ENCODE data around the gene GAL3ST3. TPM values are rescaled to one million over a fixed set of nuclear protein-coding genes. Genes with fewer than 3 reads are reported as not detected.

Gene GAL3ST3
- total and polyA plus RNA-seq, 2 experiments from 2014 or later: 15.6 to 63.4 TPM

Other genes starting within 250 kb of the GAL3ST3 start
- 0.49 TPM in 1 of 2 replicates, not detected in the other for gene SNX32, start 215.2 kb downstream of the GAL3ST3 start, total RNA-seq (2014; rRNA removed; shearing (Covaris generic))
- 1.2 and 2.4 TPM in 2 replicates for gene SNX32, start 215.2 kb downstream of the GAL3ST3 start, polyA plus RNA-seq (2016; fragmentation: Nextera tagmentation; extraction: Ambion mirVana)
- gene CFL1, start 191.0 kb downstream of the GAL3ST3 start, total RNA-seq (2014; rRNA removed; shearing (Covaris generic)): 981 and 1,393 TPM in 2 replicates
- gene CFL1, start 191.0 kb downstream of the GAL3ST3 start, polyA plus RNA-seq (2016; fragmentation: Nextera tagmentation; extraction: Ambion mirVana): 1,996 and 2,124 TPM in 2 replicates
- gene MUS81, start 188.7 kb downstream of the GAL3ST3 start, total RNA-seq (2014; rRNA removed; shearing (Covaris generic)): 35.5 and 48.6 TPM in 2 replicates
- 38.5 and 39.1 TPM in 2 replicates for gene MUS81, start 188.7 kb downstream of the GAL3ST3 start, polyA plus RNA-seq (2016; fragmentation: Nextera tagmentation; extraction: Ambion mirVana)
- 4.5 and 9.4 TPM in 2 replicates for gene EFEMP2, start 176.4 kb downstream of the GAL3ST3 start, total RNA-seq (2014; rRNA removed; shearing (Covaris generic))
- gene EFEMP2, start 176.4 kb downstream of the GAL3ST3 start, polyA plus RNA-seq (2016; fragmentation: Nextera tagmentation; extraction: Ambion mirVana): 7.4 and 8.0 TPM in 2 replicates
- gene CTSW, start 169.3 kb downstream of the GAL3ST3 start, total RNA-seq (2014; rRNA removed; shearing (Covaris generic)): not detected in 2 replicates
- 0.17 TPM in 1 of 2 replicates, not detected in the other for gene CTSW, start 169.3 kb downstream of the GAL3ST3 start, polyA plus RNA-seq (2016; fragmentation: Nextera tagmentation; extraction: Ambion mirVana)
- 94.3 and 102 TPM in 2 replicates for gene FIBP, start 160.7 kb downstream of the GAL3ST3 start, total RNA-seq (2014; rRNA removed; shearing (Covaris generic))
- 79.0 and 84.4 TPM in 2 replicates for gene FIBP, start 160.7 kb downstream of the GAL3ST3 start, polyA plus RNA-seq (2016; fragmentation: Nextera tagmentation; extraction: Ambion mirVana)
- gene CCDC85B, start 158.5 kb downstream of the GAL3ST3 start, total RNA-seq (2014; rRNA removed; shearing (Covaris generic)): 57.3 and 66.3 TPM in 2 replicates
- gene CCDC85B, start 158.5 kb downstream of the GAL3ST3 start, polyA plus RNA-seq (2016; fragmentation: Nextera tagmentation; extraction: Ambion mirVana): 54.5 and 60.4 TPM in 2 replicates
- gene FOSL1, start 148.8 kb downstream of the GAL3ST3 start, total RNA-seq (2014; rRNA removed; shearing (Covaris generic)): 10.1 and 14.6 TPM in 2 replicates
- 17.1 and 20.1 TPM in 2 replicates for gene FOSL1, start 148.8 kb downstream of the GAL3ST3 start, polyA plus RNA-seq (2016; fragmentation: Nextera tagmentation; extraction: Ambion mirVana)
- gene C11orf68, start 130.1 kb downstream of the GAL3ST3 start, total RNA-seq (2014; rRNA removed; shearing (Covaris generic)): 21.6 and 23.2 TPM in 2 replicates
- 16.8 and 18.6 TPM in 2 replicates for gene C11orf68, start 130.1 kb downstream of the GAL3ST3 start, polyA plus RNA-seq (2016; fragmentation: Nextera tagmentation; extraction: Ambion mirVana)
- 83.0 and 121 TPM in 2 replicates for gene DRAP1, start 129.7 kb downstream of the GAL3ST3 start, total RNA-seq (2014; rRNA removed; shearing (Covaris generic))
- gene DRAP1, start 129.7 kb downstream of the GAL3ST3 start, polyA plus RNA-seq (2016; fragmentation: Nextera tagmentation; extraction: Ambion mirVana): 294 and 358 TPM in 2 replicates
- gene TSGA10IP, start 103.7 kb downstream of the GAL3ST3 start, total RNA-seq (2014; rRNA removed; shearing (Covaris generic)): 1.1 and 2.0 TPM in 2 replicates
- 1.6 and 2.5 TPM in 2 replicates for gene TSGA10IP, start 103.7 kb downstream of the GAL3ST3 start, polyA plus RNA-seq (2016; fragmentation: Nextera tagmentation; extraction: Ambion mirVana)
- gene SART1, start 87.4 kb downstream of the GAL3ST3 start, total RNA-seq (2014; rRNA removed; shearing (Covaris generic)): 43.9 and 55.8 TPM in 2 replicates
- gene SART1, start 87.4 kb downstream of the GAL3ST3 start, polyA plus RNA-seq (2016; fragmentation: Nextera tagmentation; extraction: Ambion mirVana): 91.0 and 105 TPM in 2 replicates
- 30.8 and 32.1 TPM in 2 replicates for gene EIF1AD, start 47.0 kb downstream of the GAL3ST3 start, total RNA-seq (2014; rRNA removed; shearing (Covaris generic))
- gene EIF1AD, start 47.0 kb downstream of the GAL3ST3 start, polyA plus RNA-seq (2016; fragmentation: Nextera tagmentation; extraction: Ambion mirVana): 16.1 and 18.6 TPM in 2 replicates
- 44.7 and 58.2 TPM in 2 replicates for gene BANF1, start 46.7 kb downstream of the GAL3ST3 start, total RNA-seq (2014; rRNA removed; shearing (Covaris generic))
- gene BANF1, start 46.7 kb downstream of the GAL3ST3 start, polyA plus RNA-seq (2016; fragmentation: Nextera tagmentation; extraction: Ambion mirVana): 765 and 903 TPM in 2 replicates
- 4.2 and 5.9 TPM in 2 replicates for gene CST6, start 37.2 kb downstream of the GAL3ST3 start, total RNA-seq (2014; rRNA removed; shearing (Covaris generic))
- 8.3 and 9.9 TPM in 2 replicates for gene CST6, start 37.2 kb downstream of the GAL3ST3 start, polyA plus RNA-seq (2016; fragmentation: Nextera tagmentation; extraction: Ambion mirVana)
- not detected in 2 replicates for gene CATSPER1, start 22.7 kb downstream of the GAL3ST3 start, total RNA-seq (2014; rRNA removed; shearing (Covaris generic))
- gene CATSPER1, start 22.7 kb downstream of the GAL3ST3 start, polyA plus RNA-seq (2016; fragmentation: Nextera tagmentation; extraction: Ambion mirVana): not detected in 2 replicates
- 173 and 180 TPM in 2 replicates for gene SF3B2, start 3.2 kb upstream of the GAL3ST3 start, total RNA-seq (2014; rRNA removed; shearing (Covaris generic))
- 173 and 191 TPM in 2 replicates for gene SF3B2, start 3.2 kb upstream of the GAL3ST3 start, polyA plus RNA-seq (2016; fragmentation: Nextera tagmentation; extraction: Ambion mirVana)
- 23.7 and 37.5 TPM in 2 replicates for gene PACS1, start 21.1 kb upstream of the GAL3ST3 start, total RNA-seq (2014; rRNA removed; shearing (Covaris generic))
- 8.0 and 8.8 TPM in 2 replicates for gene PACS1, start 21.1 kb upstream of the GAL3ST3 start, polyA plus RNA-seq (2016; fragmentation: Nextera tagmentation; extraction: Ambion mirVana)
- gene KLC2, start 208.5 kb upstream of the GAL3ST3 start, total RNA-seq (2014; rRNA removed; shearing (Covaris generic)): 31.1 and 40.4 TPM in 2 replicates
- gene KLC2, start 208.5 kb upstream of the GAL3ST3 start, polyA plus RNA-seq (2016; fragmentation: Nextera tagmentation; extraction: Ambion mirVana): 17.8 and 18.3 TPM in 2 replicates
- gene RAB1B, start 219.5 kb upstream of the GAL3ST3 start, total RNA-seq (2014; rRNA removed; shearing (Covaris generic)): 92.7 and 99.6 TPM in 2 replicates
- 30.3 and 30.5 TPM in 2 replicates for gene RAB1B, start 219.5 kb upstream of the GAL3ST3 start, polyA plus RNA-seq (2016; fragmentation: Nextera tagmentation; extraction: Ambion mirVana)
- 9.2 and 10.8 TPM in 2 replicates for gene CNIH2, start 229.0 kb upstream of the GAL3ST3 start, total RNA-seq (2014; rRNA removed; shearing (Covaris generic))
- 4.3 and 7.9 TPM in 2 replicates for gene CNIH2, start 229.0 kb upstream of the GAL3ST3 start, polyA plus RNA-seq (2016; fragmentation: Nextera tagmentation; extraction: Ambion mirVana)
- 75.0 and 87.0 TPM in 2 replicates for gene YIF1A, start 240.0 kb upstream of the GAL3ST3 start, total RNA-seq (2014; rRNA removed; shearing (Covaris generic))
- 71.5 and 75.6 TPM in 2 replicates for gene YIF1A, start 240.0 kb upstream of the GAL3ST3 start, polyA plus RNA-seq (2016; fragmentation: Nextera tagmentation; extraction: Ambion mirVana)
- 4.4 and 5.0 TPM in 2 replicates for gene TMEM151A, start 242.7 kb upstream of the GAL3ST3 start, total RNA-seq (2014; rRNA removed; shearing (Covaris generic))
- 1.0 and 1.2 TPM in 2 replicates for gene TMEM151A, start 242.7 kb upstream of the GAL3ST3 start, polyA plus RNA-seq (2016; fragmentation: Nextera tagmentation; extraction: Ambion mirVana)